NCI-H69 (cell line): ENCODE results near the gene PARP9.
"Not testable (repeated sequence)": the region's sequence is repeated elsewhere in the genome, so short reads cannot be mapped to it uniquely, and the experiment has no call there.

Experiments used
- DNase-seq: peaks from one replicate; lab custom pipeline; 2025; lab: John Stamatoyannopoulos, UW

The PARP9 gene

DNA sequence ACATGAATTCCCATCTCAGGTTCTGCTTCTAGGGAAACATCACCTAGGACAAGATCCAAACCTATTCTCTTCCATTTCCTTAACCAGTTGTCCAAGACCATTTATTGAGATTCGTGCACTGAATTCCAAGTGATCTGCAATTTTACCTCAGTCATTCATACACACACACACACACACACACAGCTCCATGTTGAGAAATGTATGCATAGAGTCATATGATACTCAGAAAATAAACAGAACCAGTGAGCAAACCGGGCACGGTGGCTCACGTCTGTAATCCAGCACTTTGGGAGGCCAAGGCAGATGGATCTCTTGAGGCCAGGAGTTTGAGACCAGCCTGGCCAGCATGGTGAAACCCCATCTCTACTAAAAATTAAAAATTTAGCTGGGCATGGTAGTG, 43.2 kb downstream of the PARP9 start:
- no peak for DNase-seq

DNA sequence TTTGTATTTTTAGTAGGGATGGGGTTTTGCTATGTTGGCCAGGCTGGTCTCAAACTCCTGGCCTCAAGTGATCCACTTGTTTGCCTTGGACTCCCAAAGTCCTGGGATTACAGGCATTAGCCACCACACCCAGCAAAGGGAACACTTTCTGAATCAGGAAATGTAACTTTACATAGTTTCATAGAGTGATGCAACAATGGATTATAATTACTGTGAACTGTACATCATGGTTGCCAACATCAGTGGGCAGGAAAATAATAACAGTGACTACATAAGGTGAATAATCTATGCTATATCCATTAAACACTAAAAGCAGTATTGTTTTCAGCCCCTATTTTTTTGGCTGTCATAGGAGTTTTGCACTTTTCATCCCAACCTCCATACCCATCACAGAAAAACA, 44.4 kb downstream of the PARP9 start:
- no peak for DNase-seq

DNA sequence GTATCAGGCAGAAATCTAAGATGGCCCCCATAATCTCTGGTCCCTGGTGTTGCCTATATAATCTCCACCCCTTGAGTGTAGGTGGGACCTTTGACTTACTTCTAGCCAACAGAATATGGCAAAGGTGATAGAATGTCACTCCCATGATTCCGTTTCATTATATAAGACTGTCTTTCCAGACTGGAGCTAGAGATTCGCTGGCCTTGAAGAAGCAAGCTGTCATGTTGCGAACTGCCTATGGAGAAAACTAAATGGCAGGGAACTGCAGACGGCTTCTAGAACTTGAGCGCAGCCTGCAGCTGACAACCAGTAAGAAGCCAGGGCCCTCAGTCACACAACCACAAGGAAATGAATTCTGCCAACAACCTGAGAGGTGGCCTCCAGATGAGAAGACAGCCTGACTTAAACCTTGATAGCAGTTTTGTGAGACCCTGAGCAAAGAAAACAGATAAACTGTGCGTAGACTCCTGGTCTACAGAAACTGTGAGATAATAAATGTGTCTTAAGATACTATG, 47.2 kb downstream of the PARP9 start:
- no peak for DNase-seq

DNA sequence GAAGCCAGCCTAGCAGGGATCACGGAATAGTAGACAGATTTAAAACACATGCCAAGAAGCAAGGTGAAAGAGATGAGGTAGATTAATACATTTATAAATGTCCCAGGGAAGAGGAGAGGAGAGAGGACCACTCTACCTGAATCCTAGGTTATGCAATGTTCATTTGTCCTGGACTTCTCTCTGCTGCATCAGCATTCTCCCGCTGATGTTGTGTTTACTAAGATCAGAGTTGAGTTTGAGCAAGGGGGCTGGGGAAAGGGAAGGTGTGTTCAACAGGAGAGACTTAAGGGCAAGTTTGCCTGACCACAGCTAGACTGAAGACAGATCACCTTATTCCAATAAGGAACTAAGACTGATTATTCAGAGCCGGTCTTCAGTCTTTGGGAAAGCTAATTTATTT, 48.2 kb downstream of the PARP9 start:
- DNase-seq: no peak

DNA sequence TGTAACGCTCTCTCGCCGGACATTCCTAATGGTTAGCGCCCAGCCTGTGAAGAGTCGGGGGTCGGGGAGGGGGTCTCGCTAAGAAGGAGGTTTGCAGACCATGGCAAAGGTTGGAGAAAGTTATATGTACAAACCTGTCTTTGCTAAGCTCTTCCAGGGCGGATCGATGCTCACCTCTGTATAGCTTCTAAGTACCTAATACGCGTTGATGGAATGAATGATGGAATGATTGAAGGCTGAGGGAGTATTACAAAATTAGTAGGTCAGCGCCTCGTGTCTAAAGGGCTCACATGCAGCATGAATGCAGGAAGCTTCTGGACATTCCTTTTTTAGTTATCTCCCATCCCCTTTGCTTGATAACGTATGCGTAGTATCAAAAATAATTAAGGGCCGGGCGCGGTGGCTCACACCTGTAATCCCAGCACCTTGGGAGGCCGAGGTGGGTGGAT, 49.1 kb downstream of the PARP9 start:
- DNase-seq: no peak

DNA sequence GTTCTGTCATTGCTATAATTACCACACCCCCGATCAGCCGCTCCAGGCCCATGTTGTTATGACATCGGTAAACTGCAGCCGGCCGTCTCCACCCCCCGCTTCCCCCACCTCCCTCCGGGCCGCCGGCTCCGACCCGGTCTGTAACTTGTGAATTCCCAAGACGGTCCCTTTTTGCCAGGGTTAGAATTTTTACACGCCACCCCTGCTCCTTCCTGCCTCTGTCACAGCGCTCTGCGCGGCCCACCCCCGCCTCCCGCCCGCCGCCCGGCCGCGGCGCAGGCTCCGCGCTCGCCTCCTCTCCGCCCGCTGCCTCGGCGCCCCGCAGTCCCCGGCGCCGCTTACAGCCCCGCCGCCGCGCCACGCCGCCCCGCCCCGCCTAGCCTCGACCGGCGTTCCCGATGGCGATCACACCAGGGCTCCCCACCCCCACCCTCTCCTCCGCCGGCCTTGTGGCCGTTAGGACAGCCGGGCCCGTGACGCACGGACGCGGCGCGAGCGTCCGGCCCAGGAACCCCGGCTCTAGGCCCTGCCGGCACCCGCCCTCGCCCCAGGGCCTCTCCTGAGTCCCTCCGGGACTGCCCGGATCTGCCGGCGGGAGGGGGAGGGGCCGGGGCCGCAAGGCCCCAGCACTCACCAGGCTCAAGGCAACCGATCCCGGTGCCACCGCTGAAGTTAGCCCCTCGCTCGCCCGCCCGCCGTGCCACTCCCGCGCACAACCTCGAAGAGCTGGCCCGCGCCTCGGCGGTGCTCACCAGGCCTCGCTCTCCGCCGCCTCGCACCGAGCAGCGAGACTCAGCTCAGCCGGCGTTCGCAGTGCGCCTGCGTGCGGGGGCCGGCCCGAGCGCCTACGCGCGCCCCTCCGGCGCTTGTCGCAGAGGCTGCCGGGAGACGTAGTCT, 49.7 kb downstream of the PARP9 start, which contains the start of gene KPNA1:
TSS of gene KPNA1 (minus strand) at position 817 of the 897 bp plus-strand sequence. CDS start 18,374 bp downstream, outside the sequence.
- peak; percentile 89 for DNase-seq

DNA sequence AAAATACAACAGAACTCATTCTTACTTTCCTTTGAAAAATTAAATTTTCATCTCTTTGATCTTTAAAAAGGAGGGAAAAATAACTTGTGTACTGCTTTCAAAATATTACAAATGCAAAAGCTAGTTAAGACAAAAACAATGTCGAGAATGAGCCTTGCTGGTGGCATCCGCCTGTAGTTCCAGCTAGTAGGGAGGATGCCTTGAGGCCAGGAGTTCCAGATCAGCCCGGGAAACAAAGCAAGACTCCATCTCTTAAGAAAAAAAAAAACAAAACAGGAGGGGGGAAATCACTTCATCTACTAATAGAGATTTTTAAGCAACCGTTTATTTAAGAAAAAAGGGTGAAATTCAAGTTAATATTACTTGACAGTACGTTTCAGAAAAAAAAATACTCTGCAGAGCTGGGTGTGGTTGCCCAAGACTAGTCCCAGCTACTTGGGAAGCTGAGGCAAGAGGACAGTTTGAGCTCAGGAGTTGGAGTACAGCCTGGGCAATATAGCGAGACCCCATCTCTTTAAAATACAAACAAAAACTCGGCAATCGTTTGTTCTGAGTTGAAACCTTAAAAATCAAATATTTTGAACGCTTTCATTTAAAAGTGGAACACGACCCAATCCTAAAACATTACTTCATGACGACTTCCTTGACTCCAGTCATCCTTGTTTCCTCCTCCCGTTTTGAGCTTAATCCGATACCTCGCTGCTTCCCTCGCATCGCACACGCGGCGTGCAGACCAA, 50.5 kb downstream of the PARP9 start:
- DNase-seq: no peak

DNA sequence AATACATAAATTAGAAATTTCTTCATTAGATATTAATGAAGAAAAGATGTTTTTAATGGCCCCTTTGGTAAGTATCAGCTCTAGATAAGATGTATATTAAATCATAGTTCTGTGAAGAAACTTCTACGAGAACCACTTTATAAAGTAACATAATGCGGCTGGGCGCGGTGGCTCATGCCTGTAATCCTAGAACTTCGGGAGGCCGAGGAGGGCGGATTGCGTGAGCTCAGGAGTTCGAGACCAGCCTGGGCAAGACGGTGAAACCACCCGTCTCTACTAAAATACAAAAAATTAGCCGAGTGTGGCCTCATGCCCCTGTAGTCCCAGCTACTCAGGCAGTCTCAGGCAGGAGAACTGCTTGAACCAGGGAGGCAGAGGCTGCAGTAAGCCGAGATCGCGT, 51.8 kb downstream of the PARP9 start:
- DNase-seq: no peak

DNA sequence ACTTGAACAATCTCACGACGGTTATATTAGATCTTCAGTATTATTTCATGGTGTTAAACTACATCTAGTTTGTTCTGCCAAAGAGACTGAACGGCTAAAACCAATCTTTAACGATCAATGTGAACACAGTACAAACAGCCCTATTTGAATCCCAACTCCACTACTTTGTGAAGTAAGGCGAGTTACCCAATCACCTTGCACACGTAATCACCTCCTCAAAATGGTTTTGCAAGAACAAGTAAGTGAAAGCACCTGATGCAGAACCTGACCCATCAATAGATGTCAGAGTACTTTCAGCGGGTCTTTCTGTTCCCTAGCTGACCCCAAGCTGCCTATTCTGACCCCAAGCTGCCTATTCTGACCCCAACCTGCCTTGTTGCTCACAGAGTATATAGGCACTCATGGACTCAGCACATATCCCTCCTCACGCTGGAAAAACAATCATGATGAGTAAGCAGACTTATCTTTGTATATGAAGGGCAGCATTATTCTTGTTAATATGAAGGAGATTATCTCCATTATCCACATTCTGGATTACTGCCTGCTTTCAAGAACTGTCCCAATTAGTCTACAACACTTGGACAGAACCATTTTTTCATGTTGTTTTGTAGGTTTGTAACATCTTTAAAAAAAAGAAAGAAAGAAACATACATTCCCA, 53.1 kb downstream of the PARP9 start:
- no peak for DNase-seq

DNA sequence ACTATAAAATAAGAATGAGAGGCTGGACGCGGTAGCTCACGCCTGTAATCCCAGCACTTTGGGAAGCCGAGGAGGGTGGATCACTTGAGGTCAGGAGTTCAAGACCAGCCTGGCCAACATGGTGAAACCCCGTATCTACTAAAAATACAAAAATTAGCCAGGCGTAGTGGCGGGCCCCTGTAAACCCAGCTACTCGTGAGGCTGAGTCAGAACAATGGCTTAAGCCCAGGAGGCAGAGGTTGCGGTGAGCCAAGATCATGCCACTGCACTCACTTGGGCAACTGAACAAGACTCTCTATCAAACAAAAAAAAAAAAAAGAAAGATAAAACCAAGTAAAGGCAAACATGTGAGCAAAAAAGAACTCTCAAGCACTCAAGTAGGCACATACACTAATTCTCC, 55.2 kb downstream of the PARP9 start:
- not testable (repeated sequence) for DNase-seq

DNA sequence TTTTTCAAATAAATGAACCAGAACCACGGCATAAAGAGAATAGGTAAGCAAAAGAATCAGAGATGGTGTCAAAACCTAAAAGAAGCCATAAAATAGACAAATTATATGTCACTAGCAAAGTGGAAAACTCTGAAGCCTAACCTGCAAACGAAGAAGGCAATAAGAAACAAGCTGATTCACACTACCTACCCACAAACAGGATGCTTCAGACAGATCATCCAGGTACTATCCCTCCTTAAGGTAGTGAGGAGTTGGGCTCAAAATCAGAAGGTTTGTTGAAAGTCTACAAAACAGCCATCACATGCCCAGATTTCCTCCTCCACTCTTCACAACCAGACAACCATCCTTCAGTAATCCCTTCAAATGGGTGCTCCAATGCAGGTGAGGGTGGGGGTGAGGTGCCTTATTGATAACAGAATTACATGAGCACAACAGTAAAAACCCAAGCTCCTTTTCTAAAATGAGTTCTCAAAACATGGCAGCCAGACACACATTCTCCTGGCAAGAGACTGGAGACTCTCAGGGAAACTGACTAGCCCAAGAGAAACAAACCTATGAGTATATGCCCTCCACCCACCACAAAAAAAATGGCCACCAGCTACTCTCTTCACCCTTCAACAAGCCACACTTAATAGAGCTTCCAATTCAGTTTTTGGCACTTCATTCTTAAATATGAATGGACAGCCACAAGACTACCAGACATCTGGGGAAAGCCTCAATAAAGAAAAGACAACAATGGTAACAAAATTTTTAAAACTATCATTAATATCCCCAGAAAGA, 55.8 kb downstream of the PARP9 start:
- no peak for DNase-seq

DNA sequence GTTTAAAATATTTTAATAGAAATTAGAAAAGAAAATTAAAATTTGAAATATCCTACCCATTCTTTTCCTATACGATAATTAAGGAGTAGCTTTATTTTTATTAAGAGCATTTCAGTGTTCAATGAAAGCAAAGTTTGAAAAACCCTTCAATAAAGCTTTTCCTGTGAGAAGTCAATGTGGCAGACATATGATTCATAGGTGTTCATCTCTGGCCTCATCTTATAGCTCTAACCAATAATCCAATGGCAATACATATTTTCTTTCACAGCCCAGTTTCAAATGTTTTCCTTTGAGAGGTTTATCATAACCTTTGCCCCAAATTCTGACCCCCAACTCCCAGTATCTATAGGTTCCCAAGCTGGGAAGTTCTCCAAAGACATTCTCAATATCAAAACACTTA, 57.6 kb downstream of the PARP9 start:
- DNase-seq: no peak

DNA sequence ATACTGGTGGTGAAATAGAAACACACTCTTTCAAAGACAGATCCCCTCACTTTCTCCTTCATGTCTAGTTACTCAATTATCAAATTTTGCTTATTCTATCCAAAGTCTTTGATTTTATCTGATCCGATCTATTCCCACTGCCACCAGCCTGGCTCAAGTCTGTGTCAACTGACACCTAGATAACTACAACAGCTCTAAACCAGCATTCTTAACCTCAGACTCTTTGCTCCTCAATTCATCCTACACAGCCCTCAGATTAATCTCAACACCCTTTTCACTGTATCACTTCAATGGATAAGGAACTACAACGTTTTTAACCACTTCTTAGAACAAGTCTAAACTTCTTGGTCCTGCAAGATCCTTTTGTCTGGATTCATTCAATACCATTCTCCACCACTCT, 58.4 kb downstream of the PARP9 start:
- DNase-seq: no peak

DNA sequence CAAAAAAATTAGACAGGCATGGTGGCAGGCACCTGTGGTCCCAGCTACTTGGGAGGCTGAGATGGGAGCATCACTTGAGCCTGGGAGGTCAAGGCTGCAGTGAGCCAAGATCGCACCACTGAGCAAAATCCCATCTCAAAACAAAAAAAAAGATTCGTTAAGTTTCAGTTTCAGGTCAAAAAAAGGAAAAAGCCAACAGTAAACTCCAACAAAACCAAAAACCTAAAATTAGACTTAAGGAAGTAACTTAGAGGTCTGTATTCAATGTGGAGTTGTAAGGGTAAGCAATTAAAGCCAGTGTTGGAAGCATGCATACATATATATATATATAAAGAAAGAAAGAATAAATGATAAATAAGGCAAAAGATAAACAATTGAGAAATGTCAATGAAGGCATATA, 61.2 kb downstream of the PARP9 start:
- DNase-seq: no peak

DNA sequence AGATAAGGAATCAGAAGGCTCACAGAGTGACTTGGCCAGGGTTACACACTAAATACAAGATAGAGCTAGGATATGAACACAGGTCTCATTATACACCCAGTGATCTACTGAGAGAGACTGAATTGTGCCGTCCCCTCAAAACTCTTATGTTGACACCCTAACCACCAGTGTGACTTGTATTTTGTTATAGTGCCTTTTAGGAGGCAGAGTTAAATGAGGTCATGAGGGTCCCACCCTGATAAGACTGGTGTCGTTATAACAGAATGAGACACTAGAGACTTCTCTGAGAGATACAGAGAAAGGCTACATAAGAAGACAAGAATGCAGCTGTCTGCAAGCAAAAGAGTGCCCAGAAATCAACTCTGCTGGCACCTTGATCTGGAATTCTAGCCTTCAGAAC, 62.0 kb downstream of the PARP9 start:
- DNase-seq: no peak

DNA sequence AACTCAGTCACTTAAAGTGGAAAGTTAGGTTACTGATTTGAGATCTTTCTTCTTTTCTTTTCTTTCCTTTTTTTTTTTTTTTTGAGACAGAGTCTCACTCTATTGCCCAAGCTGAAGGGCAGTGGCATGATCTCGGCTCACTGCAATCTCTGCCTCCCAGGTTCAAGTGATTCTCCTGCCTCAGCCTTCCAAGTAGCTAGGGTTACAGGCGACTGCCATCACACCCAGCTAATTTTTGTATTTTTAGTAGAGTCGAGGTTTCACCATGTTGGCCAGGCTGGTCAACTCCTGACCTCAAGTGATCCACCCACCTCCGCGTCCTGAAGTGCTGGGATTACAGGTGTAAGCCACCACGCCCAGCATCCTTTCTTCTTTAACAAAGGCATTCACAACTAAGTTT, 63.1 kb downstream of the PARP9 start:
- not testable (repeated sequence) for DNase-seq

DNA sequence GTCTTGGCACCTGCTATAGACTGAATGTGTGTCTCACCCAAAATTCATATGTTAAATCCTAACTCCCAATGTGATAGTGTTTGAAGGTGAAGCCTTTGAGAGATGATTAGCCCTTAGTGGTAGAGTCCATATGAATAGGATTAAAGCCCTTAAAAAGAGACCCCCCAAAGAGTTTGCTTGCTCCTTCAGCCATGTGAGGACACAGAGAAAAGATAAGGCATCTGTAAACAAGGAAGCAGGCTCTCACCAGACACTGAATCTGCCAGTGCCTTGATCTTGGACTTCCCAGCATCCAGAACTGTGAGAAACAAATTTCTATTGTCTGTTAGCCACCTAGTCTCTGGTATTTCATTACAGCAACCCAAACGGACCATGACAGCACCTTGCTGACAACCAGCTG, 65.9 kb downstream of the PARP9 start:
- no peak for DNase-seq

DNA sequence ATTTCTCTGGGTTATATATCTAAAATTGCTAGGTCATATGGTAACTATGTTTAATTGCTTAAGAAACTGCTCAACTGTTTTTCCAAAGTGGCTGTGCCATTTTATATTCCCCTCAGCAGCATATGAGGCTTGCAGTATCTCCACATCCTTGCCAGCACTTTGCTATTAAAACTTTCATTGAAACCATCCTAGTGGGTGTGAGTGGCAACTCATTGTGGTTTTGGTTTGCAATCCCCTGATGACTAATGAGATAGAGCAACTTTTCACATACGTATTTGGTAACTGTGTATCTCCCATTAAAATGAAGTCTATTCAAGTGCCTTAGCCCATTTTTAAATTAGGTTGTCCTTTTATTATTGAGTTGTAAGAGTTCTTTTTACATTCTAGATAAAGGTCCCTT, 66.7 kb downstream of the PARP9 start:
- DNase-seq: no peak

DNA sequence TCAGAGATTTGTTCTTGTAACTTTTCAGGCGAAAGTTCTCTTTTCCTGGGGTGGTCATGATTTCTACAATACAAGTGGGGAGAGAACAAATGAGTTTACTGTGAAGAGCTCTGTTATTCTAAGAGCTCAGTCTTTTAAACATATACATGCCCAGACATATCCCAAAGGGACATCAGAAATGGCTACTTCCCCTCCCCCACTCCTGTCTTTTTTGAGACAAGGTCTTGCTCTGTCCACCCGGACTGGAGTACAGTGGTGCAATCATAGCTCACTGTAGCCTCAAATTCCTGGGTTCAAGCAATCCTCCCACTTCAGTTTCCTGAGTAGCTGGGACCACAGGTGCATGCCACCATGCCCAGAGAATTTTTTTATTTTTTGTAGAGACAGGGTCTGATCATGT, 67.6 kb downstream of the PARP9 start:
- DNase-seq: no peak

DNA sequence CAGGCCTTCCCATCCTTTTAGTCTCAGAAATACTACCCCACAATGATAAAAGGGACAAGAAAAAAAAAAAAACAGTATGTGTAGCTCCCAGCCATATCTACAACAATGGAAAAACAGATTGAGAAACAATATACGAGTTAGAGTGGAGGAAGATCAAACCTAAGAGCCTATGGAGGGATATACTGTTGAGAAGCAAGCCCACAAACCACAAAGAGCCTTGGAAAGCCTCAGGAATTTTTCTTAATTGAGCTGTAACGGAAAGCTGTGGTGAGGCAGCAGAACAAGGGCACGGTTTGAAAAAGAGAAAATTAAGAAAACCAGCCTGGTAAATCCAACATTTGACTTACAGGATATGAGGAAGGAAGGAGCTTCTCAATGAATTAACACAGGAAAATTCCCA, 70.8 kb downstream of the PARP9 start:
- DNase-seq: no peak

DNA sequence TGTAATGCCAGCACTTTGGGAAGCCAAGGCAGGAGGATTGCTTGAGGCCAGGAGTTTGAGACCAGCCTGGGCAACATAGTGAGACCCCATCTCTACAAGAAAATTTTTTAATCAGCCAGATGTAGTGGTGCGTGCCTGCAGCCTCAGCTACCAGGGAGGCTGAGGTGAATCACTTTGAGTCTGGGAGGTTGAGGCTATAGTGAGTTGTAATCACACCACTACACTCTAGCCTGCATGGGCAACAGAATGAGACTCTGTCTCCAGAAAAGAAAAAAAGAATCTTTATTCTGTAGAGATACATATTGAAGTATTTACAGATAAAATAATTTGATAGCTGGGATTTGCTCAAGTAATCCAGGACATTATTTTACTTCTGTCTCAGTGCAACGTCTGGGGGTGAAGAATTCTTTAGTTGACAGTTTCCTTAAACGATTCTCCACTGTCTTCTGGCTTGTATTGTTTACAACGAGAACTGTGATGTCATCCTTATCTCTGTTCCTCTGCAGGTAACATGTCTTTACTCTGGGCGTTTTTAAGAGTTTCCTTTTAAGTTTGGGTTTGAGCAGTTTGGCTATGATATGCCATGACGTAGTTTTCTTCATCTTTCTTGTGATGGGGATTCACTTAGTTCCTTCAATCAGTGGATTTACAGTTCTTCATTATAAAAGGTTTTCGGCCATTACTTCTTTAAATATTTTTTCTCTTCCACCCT, 75.7 kb downstream of the PARP9 start:
- DNase-seq: no peak
